ENCODE results near the gene SLC15A5. TPM values are rescaled to one million over a fixed set of nuclear protein-coding genes. Genes with fewer than 3 reads are reported as not detected.

The SLC15A5 gene
- total and polyA plus RNA-seq, 5 donors from 2014 or later, result not detected

Other genes with a start within 250 kb of the SLC15A5 start
- gene MGST1, start 70.0 kb upstream of the SLC15A5 start, total RNA-seq, result 1.2 TPM
- gene MGST1, start 70.0 kb upstream of the SLC15A5 start, polyA plus RNA-seq, result not detected

Measured in CD4-positive, CD25-positive, alpha-beta regulatory T cell (primary cell).